ENCODE data around the gene TUBB2A.
A peak's percentile ranks its signal among the peaks of the same experiment; 100 is the strongest.
"Not testable (repeated sequence)": the region's sequence is repeated elsewhere in the genome, so short reads cannot be mapped to it uniquely, and the experiment has no call there.

TUBB2A gene

DNA sequence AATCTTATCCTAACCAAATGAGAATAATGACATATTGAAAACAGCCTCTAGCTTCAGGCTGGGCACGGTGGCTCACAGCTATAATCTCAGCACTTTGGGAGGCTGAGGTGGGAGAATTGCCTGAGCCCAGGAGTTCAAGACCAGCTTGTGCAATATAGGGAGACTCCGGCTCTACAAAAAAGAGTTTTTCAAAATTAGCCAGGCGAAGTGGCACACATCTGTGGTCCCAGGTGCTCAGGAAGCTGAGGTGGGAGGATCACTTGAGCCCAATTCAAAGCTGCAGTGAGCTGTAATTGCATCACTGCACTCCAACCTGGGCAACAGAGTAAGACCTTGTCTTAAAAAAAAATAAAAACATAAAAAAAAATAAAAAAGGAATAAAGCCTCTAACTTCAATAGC, 4.7 kb downstream of the TUBB2A start:
- Mint-ChIP-seq H3K36me3 (peaks cover 4% of the 10 kb centered on the region), H3K27me3 (peaks cover 2% of the 10 kb centered on the region), H3K27ac (no peak overlapping the region), H3K9me3 (no peaks in the 10 kb centered on the region), H3K4me3 (no peak overlapping the region), H3K4me1 (peaks cover 9% of the 10 kb centered on the region)
- DNase-seq (ENCODE audit: low spot score in 2 of 2) (no peak), ATAC-seq (ENCODE audit: low read depth) (no peak)

GRCh38 chr6:3151691-3152090, 5.7 kb downstream of the TUBB2A start:
- Mint-ChIP-seq H3K4me3 (no peak overlapping the region), H3K9me3 (peaks cover 1% of the 10 kb centered on the region), H3K36me3 (peaks cover 9% of the 10 kb centered on the region), H3K27me3 (peaks cover 2% of the 10 kb centered on the region), H3K4me1 (peaks cover 6% of the 10 kb centered on the region), H3K27ac (no peak overlapping the region)
- no peak for DNase-seq (ENCODE audit: low spot score in 2 of 2)
- no peak for ATAC-seq (ENCODE audit: low read depth)

- no peak for DNase-seq (ENCODE audit: low spot score in 2 of 2)
- Mint-ChIP-seq H3K4me1 (peaks cover 9% of the 10 kb centered on the region), H3K27me3 (no peaks in the 10 kb centered on the region), H3K9me3 (peaks cover 1% of the 10 kb centered on the region), H3K4me3 (no peak overlapping the region), H3K27ac (no peak overlapping the region), H3K36me3 (peaks cover 21% of the 10 kb centered on the region)
- no peak for ATAC-seq (ENCODE audit: low read depth)
These were observed 9.2 kb downstream of the TUBB2A start for GRCh38 chr6:3147914-3148757.

GRCh38 chr6:3144571-3144970, 12.8 kb downstream of the TUBB2A start:
- peaks cover 1% of the 10 kb centered on the region for H3K9me3 Mint-ChIP-seq
- H3K27me3 Mint-ChIP-seq: no peaks in the 10 kb centered on the region
- H3K27ac Mint-ChIP-seq: no peak overlapping the region
- H3K36me3 Mint-ChIP-seq: peaks cover 24% of the 10 kb centered on the region
- no peak overlapping the region for H3K4me3 Mint-ChIP-seq
- H3K4me1 Mint-ChIP-seq: peaks cover 3% of the 10 kb centered on the region
- ATAC-seq (ENCODE audit: low read depth) (no peak), DNase-seq (ENCODE audit: low spot score in 2 of 2) (no peak)

- H3K27me3 Mint-ChIP-seq: no peaks in the 10 kb centered on the region
- peaks cover 10% of the 10 kb centered on the region for H3K4me1 Mint-ChIP-seq
- peaks cover 1% of the 10 kb centered on the region for H3K9me3 Mint-ChIP-seq
- DNase-seq (ENCODE audit: low spot score in 2 of 2) (no peak), ATAC-seq (ENCODE audit: low read depth) (no peak)
- no peak overlapping the region for H3K4me3 Mint-ChIP-seq
- H3K36me3 Mint-ChIP-seq: peaks cover 25% of the 10 kb centered on the region
- H3K27ac Mint-ChIP-seq: no peak overlapping the region
These were observed 14.2 kb downstream of the TUBB2A start for GRCh38 chr6:3143158-3143557.

DNA sequence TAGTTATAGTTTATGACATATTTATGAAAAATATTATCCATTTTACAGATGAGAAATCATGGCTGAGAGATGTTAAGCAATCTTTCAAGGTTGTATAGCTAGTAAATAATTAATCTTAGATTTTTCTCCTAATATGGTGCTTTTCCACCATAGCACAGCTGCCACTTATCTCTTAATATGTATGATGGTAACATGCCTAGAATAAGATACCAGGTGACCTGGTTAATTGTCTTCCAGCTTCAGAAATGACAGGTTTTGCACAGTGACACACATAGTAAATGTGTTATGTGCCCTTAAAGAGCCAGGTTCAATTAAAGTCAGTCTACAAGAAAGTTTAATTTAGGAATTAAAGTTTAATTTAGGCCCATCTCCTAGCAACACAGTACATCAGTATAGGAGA, 14.8 kb downstream of the TUBB2A start:
- peaks cover 24% of the 10 kb centered on the region for H3K36me3 Mint-ChIP-seq
- peaks cover under 1% of the 10 kb centered on the region for H3K9me3 Mint-ChIP-seq
- no peak overlapping the region for H3K4me3 Mint-ChIP-seq
- DNase-seq (ENCODE audit: low spot score in 2 of 2) (no peak), ATAC-seq (ENCODE audit: low read depth) (no peak)
- H3K4me1 Mint-ChIP-seq: peaks cover 10% of the 10 kb centered on the region
- H3K27me3 Mint-ChIP-seq: no peaks in the 10 kb centered on the region
- no peak overlapping the region for H3K27ac Mint-ChIP-seq

DNA sequence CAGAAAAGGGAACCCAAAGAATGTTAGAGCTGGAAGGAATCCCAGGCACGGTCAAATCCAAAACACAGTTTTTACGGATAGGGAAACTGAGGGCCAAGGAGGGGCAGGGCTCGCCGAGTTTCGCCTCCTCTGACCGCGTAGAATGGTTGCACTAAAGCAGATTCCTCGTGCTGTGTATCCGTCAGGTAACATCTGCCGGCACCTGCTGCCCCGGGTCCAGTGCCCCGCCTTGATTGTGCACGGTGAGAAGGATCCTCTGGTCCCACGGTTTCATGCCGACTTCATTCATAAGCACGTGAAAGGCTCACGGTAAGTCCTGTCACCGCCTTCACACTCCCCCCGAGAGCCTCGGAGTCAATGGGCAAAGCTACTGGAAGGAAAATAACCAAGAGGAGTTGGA, 17.1 kb downstream of the TUBB2A start:
- no peak for ATAC-seq (ENCODE audit: low read depth)
- H3K9me3 Mint-ChIP-seq: no peaks in the 10 kb centered on the region
- no peak overlapping the region for H3K4me3 Mint-ChIP-seq
- peaks cover 12% of the 10 kb centered on the region for H3K4me1 Mint-ChIP-seq
- H3K36me3 Mint-ChIP-seq: peaks cover 26% of the 10 kb centered on the region
- no peaks in the 10 kb centered on the region for H3K27me3 Mint-ChIP-seq
- H3K27ac Mint-ChIP-seq: no peak overlapping the region
- DNase-seq (ENCODE audit: low spot score in 2 of 2): no peak

GRCh38 chr6:3139090-3139903, 18.0 kb downstream of the TUBB2A start:
- Mint-ChIP-seq H3K4me1 (peaks cover 10% of the 10 kb centered on the region), H3K27me3 (no peaks in the 10 kb centered on the region), H3K4me3 (peak overlapping the region; percentile 27), H3K36me3 (peaks cover 24% of the 10 kb centered on the region), H3K9me3 (no peaks in the 10 kb centered on the region), H3K27ac (peak overlapping the region; percentile 82)
- peak; percentile 92 for ATAC-seq (ENCODE audit: low read depth)
- no peak for DNase-seq (ENCODE audit: low spot score in 2 of 2)

DNA sequence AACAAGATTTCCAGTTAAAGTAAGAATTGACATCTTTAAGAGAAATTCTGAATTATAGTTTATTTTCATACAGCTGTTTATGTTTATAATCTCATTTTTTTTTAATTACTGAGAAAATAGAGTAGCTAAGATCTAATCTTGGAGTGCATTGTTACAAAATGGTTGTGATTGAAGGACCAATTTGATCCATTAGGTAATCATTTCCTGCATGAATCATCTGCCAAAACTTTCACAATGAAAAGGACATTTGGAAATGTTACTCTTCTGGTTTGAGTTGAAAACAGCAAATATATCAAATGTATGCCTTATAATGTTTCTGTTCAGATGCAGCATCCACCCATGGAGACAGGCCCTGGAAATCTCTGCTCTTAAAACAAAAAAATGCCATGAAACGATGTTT, 19.0 kb downstream of the TUBB2A start:
- H3K4me3 Mint-ChIP-seq: no peak overlapping the region
- H3K27ac Mint-ChIP-seq: no peak overlapping the region
- ATAC-seq (ENCODE audit: low read depth) (no peak), DNase-seq (ENCODE audit: low spot score in 2 of 2) (no peak)
- H3K9me3 Mint-ChIP-seq: no peaks in the 10 kb centered on the region
- no peaks in the 10 kb centered on the region for H3K27me3 Mint-ChIP-seq
- peaks cover 10% of the 10 kb centered on the region for H3K4me1 Mint-ChIP-seq
- H3K36me3 Mint-ChIP-seq: peaks cover 23% of the 10 kb centered on the region

GRCh38 chr6:3137873-3138272, 19.5 kb downstream of the TUBB2A start:
- not testable (repeated sequence) for H3K4me1 Mint-ChIP-seq; H3K27me3 Mint-ChIP-seq; H3K9me3 Mint-ChIP-seq; H3K4me3 Mint-ChIP-seq; H3K27ac Mint-ChIP-seq; DNase-seq (ENCODE audit: low spot score in 2 of 2); ATAC-seq (ENCODE audit: low read depth)
- H3K36me3 Mint-ChIP-seq: peaks cover 24% of the 10 kb centered on the region

GRCh38 chr6:3137057-3137777, 20.1 kb downstream of the TUBB2A start:
- Mint-ChIP-seq H3K27ac (no peak overlapping the region), H3K4me3 (no peak overlapping the region), H3K27me3 (no peaks in the 10 kb centered on the region), H3K9me3 (no peaks in the 10 kb centered on the region), H3K36me3 (peaks cover 27% of the 10 kb centered on the region), H3K4me1 (peaks cover 10% of the 10 kb centered on the region)
- DNase-seq (ENCODE audit: low spot score in 2 of 2) (no peak), ATAC-seq (ENCODE audit: low read depth) (no peak)

GRCh38 chr6:3136292-3137011, 20.9 kb downstream of the TUBB2A start:
- Mint-ChIP-seq H3K27ac (no peak overlapping the region), H3K27me3 (no peaks in the 10 kb centered on the region)
- ATAC-seq (ENCODE audit: low read depth): no peak

DNA sequence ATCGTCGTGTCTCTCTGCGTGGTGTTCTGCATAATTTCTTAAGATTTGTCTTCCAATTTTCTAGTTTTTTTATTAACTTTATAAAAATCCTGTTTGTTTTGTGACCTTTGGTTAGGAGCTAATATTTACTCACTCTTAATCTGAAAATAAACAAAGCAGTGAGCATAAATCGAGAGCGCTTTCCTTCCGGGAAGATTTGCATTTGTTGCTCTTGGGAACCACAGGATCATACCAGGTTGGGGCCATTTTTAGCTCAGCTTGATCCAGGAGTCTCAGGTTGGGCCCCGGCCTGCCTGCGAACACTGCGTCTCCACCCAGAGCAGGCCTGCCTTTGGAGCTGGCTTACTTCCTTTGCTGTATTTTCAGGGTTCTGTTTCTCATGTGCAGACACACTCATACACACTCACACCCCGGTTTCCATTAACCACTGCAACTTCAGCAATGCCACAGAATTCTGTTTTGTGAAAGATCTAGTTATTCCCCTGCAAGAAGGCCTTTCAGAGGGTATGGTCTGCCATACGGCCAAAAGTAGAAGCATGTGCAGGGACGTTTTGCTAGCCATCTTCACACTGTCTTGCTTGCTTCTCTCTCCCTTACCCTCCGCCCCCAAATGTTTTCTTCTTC, 21.6 kb downstream of the TUBB2A start:
- ATAC-seq (ENCODE audit: low read depth): no peak
- Mint-ChIP-seq H3K4me1 (peaks cover 10% of the 10 kb centered on the region), H3K4me3 (no peak overlapping the region), H3K27ac (no peak overlapping the region), H3K9me3 (no peaks in the 10 kb centered on the region), H3K36me3 (peaks cover 38% of the 10 kb centered on the region), H3K27me3 (no peaks in the 10 kb centered on the region)
- no peak for DNase-seq (ENCODE audit: low spot score in 2 of 2)

More at GRCh38 chr6:3136292-3137011, 20.9 kb downstream of the TUBB2A start:
- no peak for DNase-seq (ENCODE audit: low spot score in 2 of 2)
- Mint-ChIP-seq H3K4me3 (no peak overlapping the region), H3K4me1 (peaks cover 10% of the 10 kb centered on the region), H3K9me3 (no peaks in the 10 kb centered on the region), H3K36me3 (peaks cover 35% of the 10 kb centered on the region)

Data from memory B cell (primary cell).